ENCODE measurements around the gene SLC25A28.
"Not testable (repeated sequence)": the region's sequence is repeated elsewhere in the genome, so short reads cannot be mapped to it uniquely, and the experiment has no call there.

Gene SLC25A28

DNA sequence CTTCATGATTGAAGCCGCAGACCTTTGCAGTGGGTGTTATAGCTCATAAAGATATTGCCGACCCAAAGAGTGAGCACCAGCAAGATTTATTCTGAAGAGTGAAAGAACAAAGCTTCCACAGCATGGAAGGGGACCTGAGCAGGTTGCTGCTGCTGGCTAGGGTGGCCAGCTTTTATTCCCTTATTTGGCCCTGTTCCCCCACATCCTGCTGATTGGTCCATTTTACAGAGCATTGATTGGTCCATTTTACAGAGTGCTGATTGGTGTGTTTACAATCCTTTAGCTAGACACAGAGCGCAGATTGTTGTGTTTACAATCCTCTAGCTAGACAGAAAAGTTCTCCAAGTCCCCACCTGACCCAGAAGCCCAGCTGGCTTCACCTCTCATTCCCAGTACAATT lies 4.9 kb upstream of the SLC25A28 start:
- DNase-seq = not testable (repeated sequence)

DNA sequence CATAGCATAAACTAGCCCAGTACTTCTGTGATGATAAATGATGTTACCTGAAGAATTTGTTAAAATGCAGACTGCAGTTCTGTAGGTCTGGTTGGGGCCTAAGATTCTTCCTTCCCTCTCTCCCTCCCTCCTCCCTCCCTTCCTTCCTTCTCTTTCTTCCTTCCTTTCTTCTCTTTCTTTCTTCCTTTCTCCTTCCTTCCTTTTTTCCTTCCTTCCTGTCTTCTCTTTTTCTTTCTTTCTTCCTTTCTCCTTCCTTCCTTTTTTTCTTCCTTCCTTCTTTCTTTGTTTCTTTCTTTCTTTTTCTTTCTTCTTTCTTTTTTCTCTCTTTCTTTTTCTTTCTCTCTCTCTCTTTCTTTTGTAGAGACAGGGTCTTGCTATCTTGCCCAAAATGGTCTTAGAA lies 3.7 kb upstream of the SLC25A28 start:
- no peak for DNase-seq

DNA sequence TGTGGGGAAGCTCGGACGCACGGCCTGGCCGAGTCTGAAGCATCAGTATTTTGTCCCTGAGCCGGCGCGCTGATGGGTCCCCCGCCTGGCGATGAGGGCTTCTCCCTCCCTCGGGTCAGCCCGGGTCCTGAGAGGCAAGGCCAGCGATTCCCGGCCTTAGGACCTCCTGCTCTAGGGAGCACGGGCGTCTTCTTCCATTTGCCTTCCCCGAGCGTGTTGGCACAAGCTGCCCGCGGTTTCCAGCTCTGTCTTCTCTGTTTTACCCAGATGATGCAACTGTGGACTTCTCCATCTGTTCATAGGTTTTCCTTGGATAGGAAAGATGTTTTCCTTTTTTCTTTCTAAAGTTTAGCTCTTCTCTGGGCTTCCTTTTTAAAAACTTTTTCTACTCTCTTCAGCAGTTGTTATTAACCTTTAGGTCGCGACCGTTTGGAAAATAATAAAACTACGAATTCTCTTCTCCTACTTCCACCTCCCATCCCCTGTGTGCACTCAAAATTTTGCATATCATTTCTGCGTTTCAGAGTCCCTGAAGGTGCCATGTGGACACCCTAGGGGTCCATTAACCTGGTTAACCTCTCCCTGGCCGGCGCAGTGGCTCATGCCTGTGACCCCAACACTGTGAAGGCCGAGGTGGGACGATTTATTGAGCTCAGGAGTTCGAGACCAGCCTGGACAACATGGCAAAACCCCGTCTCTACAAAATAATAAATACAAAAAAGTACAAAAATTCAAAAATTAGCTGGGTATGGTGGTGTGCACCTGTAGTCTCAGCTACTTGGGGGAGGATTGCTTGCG lies 1.4 kb upstream of the SLC25A28 start:
- peak; percentile 25 for DNase-seq

DNA sequence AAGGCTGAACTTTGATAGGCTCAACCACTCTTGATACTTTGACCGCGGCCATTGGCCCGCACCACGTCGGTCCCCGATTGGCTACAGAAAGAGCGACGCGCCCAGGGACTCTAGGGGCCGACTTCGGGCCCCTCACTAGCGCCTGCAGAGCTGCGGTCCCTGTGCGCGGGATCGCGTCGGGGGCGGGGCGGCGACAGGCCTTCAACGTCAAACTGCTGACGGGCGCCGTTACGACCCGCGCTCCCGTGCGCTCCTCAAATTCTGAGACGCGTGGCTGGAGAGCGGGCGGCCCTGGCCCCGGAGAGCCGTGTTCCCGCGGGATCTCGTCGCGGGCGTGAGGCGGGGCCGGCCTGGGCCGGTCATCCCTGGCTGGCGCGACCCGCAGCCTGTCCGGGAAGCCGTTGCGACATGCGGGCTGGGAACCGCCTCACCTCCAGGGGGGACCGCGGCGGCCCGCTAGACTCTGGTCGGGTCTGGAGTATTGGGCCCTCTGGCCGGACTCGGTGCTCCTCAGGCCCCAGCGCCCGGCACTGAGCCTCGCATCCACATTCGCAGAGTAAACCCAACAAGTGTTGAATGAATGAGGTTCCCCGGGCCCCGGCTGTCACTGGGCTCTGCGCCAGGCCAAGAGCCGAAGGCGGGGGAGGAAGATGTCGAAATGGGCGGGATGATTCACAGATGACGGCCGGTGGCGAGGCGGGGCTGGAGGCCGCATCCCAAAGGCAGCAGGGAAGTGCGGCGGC lies 643 bp upstream of the SLC25A28 start:
- peak; percentile 37 for DNase-seq

DNA sequence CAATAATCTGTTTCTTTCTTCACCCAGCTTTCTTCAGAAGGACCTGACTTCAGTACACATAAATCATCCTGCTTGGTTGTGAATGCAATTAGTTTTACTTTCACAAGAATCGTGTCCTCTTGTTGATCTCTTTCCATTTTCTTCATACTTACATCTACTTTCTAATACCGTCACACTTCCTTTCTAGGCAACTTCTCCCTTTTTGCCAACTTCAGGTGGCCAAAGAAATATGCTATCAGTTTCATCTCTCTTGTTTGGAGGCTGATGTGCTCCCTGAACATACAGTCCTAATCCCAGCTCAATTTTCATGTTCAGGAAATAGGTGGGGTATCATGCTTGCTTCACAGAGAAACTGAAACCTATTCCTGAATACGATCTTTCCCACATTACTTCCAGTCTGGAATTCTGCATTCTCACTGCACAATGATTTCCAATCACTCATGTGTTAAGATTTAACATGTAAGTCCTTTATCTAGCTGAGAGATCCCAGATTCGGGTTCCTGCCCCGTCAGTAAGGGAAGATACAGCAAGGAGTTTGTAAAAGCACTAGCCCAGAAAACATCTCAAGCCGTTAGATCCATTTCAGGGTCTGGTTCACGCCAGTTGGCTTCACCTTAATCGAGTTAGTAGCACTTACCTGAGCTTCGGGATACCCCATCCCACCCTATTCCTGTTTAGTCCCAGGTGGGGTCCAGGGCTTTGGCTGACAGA lies 994 bp downstream of the SLC25A28 start:
- DNase-seq = no peak

DNA sequence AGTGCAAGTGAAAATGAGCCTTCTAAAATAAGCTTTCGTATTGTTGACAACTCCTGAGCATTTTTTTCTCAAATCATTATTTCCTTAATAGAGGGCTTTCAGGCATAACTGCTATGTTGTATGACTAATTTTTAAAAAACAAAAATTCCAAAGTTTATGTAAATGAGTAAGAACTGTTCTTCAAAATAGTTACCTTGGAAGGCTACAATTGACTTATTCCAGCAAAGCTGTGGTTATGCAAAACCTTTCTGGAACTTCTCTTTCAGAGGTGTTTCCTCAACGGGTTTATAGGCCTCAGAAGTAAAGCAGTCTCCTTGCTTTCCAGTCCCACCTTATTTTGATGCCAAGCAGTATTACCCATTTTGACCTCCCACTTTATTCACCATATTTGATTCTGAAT lies 2.5 kb downstream of the SLC25A28 start:
- no peak for DNase-seq

DNA sequence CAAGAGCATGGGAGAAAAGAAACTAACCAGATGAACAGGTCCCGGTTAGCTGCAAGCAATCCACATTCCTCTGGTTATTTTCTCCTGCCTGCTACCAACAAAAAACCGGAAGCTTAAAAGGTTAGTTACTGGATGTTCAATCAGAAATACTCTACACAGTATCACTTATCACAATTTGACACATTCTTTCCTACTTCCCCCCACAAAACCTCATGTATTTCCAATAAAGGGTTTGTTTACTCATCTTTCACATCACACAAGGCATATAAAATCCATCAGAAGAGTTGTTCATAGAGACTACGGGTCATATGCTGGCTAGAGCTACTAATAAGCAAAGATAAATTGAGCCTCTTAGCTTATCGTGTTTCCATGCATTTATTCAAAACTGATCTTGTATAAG lies 4.8 kb downstream of the SLC25A28 start:
- DNase-seq = no peak

DNA sequence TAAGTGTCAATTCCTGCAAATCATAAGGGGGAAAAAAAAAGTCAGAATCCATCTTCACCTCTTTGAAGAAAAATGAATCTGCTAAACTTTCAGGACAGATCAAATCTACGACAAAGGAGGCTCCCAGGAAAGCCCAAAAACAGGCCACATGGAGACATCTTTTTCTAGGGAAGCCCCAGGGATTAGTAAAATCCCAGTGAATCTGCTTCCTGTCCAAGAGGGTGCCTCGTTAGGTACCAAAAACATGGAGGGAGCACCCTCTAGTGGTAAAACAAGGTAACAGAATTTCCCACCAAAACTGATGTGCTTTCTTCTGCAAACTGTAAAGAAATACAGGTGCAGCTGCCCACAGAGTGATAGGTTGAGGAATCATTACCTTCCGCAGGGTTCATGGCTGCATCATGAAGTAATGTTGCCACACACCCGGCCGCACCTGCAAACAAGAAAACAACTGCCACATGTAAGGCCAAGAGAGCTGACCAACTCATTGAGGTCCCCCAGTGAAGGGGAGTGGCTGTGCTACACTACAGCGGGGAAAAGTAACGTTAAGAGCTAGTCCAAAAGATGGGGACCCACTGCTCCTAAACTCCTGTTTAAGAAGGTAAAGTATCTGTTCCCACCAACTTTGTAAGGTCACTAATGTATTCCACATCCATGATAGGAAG lies 7.9 kb downstream of the SLC25A28 start:
- DNase-seq = no peak

DNA sequence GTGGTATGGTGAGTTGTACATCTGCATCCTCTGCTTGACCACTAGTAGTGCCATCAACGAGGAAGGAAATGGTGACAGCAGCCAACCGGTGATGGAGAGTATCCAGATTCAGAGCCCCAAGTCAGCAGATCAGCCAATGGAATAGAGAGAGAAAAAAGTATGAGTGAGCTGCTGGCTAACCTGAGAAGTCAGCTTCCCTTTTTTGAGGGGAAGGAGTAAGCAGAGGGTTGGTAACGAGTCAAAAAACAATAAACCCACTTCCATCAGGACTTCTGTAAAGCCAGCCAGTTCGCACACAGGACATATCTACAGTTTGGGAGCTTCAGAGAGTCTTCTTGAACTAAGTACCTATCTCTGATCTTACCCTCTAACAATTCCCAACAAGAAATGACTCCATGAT lies 8.9 kb downstream of the SLC25A28 start:
- DNase-seq = no peak

DNA sequence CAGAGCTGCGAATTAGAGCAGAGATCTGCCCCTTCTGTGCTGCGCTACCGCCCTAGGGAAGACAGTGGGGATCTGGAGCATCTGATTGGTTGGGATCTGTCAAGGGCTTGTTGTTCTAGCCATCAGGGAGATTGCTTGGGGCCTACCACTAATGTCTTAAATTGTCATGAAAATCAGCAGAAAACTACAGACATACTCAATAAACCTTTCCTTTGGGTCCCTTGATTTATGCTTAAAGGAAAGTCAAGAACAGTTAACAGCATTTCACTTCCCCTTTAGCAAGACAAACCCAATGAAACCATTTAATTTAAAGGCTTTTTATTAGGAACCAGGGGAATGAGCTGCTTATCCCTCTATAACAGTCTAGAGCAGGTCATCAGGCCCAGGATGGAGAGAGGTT lies 10.0 kb downstream of the SLC25A28 start:
- DNase-seq = no peak

DNA sequence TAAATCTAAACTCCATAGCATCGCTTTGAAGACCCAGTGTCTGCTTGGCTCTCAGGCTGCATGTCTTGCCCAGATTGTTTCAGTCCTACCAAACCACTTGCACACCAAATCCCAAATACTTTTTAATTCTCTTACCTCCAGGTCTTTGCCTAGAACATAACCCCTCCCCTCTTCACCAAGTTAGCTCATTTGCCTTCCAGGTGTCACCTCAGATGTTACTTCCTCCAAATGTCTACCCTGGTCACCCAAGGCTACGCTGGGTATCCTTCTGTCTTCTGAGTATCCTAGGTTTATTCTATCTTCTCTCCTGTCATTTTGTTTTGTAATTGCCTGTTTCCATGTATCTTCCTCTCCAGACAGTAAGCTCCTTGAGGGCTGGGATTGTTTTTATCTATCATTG lies 11.1 kb downstream of the SLC25A28 start:
- no peak for DNase-seq

DNA sequence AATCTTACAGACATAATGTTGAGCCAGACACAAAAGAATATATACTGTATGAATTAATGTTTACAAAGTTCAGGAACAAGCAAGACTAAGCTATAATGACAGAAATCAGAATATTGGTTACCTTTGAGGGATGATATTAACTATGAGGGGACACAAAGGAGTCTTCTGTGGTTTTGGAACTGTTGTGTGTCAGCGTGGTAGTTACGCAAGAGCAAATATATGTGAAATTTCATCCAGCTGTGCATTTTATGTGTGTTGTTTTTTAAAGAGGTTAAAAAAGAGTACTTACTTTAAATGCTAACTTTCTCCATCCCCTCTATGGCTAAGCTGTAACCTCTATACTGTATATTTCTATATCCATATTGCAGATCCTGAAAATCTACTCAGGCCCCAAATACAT lies 14.9 kb downstream of the SLC25A28 start:
- DNase-seq = no peak

DNA sequence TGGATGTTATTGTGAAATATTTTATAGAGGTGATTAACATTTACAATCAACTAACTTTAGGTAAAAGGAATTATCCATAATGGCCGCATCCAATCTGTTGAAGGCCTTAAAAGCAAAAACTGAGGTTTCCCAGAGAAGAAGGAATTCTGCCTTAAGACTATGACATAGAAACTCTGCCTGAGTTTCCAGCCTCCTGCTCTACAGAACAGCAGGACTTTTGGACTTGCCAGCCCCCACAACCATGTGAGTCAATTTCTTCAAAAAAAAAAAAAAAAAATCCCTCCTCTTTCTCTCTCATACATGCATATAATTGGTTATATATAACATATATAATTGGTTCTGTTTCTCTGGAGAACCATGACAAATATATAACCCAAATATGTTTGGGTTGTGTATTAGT lies 15.4 kb downstream of the SLC25A28 start:
- no peak for DNase-seq

DNA sequence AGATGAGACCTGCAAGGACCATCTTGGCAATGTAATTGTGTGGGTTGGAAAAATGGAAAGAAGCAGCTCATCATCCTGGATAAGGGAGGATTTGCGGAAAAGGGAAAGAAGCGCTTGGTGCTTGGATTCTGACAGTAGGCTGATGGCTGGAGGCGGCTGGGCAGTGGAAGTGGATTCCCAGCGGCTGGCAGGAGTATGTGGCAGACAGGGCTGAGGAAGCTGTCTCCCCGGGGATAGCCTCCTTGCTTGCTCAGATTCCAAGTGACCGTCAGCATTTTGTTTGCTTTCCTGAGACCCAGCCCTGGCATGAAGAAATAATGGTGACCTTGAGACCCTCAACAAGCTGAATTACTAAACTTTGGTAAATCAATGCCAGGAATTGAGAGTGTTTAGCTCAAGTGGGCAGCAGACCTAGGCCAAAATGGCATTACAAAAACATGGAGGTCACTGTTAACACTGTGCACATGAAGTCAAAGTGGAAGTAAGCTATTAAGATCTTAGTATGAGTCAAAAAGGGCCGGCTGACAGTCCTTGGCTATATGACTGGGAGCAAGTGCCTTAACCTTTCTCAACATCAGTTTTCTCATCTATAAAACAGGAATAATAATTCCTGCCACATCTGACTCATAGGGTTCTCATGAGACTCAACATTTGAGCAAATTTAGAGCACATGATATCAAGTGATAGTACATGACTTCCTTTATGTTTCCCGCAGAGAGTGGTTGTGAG lies 21.3 kb downstream of the SLC25A28 start:
- DNase-seq = no peak

DNA sequence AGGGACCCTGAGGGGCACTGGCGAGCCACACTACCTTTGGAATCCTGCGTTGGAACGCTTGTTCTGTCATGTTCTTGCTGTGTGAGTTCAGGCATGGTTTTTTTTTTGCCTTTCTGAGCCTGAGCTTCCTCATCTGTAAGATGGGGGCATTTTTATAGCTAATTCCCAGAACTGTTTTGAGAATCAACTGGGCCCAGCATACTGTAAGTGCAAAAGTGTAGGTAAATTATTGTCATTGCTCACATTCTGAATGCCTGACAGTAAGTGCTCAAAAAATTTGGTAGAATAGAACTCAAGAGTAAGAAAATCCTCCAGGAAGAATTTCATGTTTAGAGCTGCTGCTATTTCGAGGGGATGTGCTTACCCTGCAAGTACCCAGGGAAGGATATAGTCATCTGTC lies 22.2 kb downstream of the SLC25A28 start:
- no peak for DNase-seq

DNA sequence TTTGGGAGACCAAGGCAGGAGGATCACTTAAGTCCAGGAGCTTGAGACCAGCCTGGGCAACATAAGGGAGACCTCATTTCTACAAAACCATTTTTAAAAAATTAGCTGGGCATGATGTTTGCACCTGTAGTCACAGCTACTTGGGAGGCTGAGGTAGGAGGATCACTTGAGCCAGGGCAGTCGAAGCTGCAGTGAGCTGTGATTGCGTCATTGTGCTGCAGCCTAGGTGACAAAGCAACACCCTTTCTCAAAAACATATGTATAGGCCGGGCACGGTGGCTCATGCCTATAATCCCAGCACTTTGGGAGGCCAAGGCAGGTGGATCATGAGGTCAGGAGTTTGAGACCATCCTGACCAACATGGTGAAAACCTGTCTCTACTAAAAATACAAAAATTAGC lies 23.5 kb downstream of the SLC25A28 start:
- DNase-seq = not testable (repeated sequence)

DNA sequence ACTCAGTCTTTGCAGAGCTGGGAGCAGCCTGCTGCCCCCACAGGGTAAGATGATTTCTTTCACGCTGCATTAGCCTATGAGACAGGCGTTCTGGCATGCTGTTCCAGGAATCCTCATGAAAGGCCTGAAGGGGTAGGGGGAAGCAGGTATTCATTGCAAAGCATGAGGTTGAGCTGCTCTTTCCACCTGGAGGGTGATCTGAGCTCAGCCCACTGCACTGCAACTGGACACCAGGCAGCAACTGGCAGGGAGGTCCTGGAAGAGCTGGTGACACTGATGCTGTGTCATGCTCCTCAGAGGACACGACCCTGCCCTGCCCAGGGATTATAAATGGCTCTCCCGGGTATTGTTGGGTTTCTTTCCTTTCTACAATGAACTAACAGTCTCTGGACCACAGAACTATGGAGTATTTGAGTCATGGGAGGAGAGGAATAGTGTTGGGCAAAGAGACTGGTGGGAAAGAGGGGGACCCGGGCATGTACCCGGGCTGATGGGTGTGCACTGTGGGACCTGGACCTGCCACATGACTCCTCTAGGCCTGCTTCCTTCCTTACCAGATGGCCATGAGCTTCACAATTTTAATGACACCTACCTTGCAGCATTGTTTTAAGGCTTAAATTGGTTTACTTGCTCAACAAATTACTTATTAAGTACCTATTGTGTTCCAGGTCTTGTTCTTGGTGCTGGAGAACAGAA lies 24.3 kb downstream of the SLC25A28 start:
- no peak for DNase-seq

DNA sequence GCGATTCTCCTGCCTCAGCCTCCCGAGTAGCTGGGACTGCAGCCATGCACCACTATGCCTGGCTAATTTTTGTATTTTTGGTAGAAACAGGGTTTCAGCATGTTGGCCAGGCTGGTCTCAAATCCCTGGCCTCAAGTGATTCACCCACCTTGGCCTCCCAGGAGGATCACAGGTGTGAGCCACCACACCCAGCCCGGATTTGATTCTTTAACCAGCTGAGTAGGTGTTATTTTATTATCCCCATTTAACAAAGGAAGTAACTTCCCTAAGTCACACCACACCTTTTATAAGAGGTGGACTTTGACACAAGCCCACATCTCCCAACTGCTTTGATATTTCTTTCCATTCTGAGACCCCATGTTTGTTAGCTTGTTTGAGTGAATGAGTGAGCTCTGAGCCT lies 25.0 kb downstream of the SLC25A28 start:
- DNase-seq = no peak

DNA sequence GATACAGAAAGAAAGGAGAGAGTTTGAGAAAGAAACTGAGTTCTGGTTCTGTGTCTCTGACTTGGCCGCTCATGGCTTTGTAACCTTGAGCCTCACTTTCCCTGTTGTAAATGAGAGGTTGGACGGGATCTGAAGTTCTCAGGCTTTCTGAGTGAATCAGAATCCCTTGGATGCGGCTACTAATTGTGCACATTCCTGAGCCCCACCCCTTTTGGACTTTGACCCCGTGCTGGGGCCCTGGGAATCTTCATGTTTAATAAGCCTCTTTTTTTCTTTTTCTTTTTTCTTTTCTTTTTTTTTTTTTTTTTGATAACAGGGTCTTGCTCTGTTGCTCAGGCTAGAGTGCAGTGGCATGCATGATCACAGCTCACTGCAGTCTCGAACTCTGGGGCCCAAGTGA lies 26.9 kb downstream of the SLC25A28 start:
- DNase-seq = no peak

DNA sequence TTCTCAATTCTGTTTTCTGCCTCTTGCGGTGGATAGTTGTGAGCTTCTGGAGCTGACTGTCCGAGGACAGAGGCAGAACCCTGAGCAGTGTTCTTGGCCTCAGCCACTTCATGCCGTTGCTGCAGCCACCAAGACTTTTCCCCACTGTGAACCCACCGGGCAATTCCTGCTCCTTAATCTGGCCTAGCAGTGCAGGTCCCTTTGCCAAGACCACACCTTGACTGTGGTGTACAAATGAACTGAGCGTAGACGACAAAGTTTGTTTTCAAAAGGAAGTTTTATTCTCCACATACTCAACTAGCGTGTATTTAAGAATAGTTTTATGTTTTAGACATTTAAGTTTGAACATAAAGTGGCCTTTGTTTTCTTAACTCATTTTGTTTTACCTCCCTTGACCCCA lies 29.4 kb downstream of the SLC25A28 start:
- no peak for DNase-seq

DNA sequence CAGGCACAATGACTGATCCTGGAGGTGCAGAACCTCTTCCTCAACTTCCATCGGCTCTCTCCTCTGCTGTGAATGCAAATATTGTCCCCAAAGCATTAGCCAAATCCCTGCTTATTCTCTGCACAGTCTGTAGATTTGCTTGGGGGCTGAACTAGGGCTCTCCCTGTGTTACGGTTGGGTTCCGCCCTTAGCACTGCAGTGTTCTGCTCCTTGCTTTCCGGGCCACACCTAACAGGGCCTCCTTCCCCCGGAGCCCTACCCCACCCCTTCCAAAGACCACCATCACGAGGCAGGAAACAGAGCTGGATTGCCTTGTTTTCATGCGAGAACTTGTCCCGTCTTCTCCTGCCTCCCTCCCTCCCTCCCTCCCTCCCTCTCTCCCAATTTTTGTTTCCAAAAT lies 36.6 kb downstream of the SLC25A28 start:
- DNase-seq = no peak

DNA sequence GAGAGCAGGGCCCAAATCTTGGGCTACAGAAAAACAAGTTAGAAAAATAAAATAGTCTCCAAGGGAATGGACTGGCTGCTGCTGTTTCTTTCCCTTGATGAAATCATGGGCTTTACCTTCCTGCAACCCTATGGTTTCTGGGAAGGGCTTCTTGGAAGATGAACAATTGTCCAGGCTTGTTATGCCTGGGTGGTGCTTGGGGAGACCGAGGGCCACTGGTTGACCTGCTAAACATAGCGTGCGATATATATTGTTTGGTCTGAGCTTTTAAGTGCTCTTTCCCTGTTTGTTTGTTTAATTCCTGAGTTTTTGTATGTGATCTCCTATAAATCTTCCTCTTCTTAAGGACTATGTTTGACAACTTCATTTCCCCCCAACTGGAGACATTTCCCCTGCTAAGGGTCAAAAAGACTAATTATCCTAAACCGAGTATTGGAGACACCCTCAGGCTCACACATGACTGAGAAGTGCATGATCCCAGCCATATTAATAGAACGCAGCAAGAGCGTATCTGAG lies 37.9 kb downstream of the SLC25A28 start:
- no peak for DNase-seq
